Stimulated activated CD8-positive, alpha-beta memory T cell treated with anti-CD3 and anti-CD28 coated beads, Interleukin-15, amount 100 ng/mL, for 1 hour (primary cell): Measurements from ENCODE around the gene LYSMD3.

Experiments used
- DNase-seq: peaks from one replicate; pipeline ENCODE4 v3.0.0-alpha.2; 2020; ENCODE audit warnings: low read depth

LYSMD3 gene

DNA sequence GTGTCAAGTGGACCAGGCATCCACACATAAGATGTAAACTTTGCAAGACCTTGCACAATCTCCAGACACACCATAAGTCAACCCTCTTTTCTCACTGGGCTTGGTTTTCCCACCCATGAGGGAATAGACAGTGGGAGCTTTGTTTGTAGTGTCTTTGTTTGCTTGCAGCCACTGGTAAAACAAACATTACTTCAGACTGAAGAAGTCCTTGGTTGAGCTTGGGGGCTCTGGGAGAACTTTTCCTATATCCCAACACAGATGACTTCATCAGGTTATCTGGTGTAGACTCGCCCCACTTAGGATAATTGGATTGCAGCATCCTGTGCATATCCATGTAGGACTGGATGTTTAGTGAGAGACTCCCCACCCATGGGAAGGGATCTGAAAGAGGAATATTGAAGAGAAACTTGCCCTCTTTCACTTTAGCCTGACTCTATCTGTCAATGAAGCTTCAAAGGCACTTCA is 17.7 kb upstream of the LYSMD3 start:
- no peak for DNase-seq

DNA sequence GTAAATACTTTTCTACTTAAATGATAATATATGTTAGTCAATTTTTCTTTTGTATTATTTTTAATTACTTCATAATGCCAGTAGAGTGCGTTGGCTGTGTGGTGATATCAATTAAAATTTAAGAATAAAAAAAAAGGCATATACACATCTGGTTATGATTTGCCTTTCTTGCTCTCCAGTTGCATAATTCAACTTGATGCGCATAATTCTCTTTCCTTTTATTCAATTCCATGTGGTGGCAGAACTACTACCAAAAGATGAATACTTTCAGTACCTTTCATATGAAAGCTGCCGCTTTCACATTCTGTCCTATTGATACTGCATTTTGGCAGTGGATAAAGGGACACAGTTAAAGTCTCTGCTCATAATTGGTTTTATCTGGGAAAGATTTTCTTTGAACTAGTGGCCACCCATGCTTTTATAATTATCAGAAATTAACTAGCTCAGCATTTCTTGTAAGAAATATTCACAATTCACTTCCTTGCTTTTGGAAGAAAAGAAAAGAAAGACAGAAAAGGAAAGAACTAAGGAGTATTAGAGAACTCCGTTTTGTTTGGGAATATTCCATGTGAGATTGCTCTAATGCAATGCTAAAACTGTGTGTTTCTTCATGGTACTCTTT is 16.9 kb upstream of the LYSMD3 start:
- no peak for DNase-seq

DNA sequence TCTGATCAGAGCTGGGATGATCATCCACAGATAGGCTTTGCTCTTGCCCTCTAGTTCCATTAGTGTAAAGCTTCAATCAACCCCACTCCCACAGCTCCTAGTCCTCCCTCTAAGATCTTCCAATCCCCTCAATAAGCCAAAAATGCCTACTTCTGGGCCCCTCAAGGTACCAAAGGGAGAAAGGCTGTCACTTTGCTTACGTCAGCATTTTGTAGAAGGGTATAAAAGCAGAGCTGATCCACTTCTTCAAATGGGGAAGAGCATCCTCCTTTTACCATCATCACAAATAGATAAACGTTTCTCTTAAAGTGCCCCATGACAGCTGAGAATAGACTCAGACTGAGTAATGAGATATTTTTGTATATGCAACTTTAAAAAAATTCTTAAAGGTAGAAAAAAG is 16.1 kb upstream of the LYSMD3 start:
- DNase-seq = no peak

DNA sequence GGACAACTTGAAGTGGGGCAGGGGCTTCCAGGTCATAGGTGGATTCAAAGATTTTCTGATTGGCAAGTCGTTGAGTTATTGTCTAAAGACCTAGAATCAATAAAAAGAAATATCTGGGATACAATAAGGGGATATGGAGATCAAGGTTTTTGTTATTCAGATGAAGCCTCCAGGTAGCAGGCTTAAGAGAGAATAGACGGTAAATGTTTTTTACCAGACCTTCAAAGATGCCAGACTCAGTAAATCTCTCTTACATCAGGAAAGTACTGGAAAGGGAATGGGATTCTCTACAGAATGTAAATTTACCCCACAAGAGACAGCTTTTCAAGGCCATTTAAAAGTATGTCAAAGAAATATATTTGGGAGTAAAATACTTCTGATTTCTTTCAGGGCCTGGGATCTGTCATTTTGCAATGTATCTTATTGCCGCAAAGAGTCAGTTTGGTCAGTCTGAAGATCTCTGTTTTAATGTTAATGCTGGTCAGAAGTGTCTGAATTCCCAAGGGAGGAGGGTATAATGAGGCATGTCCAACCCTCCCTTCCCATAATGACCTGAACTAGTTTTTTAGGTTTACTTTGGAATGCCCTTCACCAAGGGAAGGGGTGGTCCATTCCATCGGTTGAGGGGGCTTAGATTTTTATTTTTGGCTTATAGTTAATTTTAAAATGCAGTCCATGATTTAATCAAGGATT is 13.6 kb upstream of the LYSMD3 start:
- no peak for DNase-seq

DNA sequence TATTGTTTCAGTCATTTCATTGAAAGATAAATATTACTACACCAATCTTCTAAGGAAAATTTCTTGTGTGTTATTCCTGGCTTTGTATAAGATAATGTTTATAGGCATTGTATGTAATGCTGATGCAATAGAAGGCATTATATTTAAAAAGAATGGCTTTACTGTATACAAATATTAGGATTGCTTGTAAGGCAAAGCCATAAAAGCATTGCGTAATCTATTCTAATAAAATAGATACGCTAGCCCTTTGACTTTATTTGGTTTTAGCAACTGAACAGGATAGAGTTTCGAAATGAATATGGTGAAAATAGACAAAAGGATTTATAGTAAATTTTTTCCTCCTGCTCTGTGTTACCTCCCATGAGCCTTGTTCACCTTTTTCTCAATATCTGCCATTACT is 5.5 kb upstream of the LYSMD3 start:
- no peak for DNase-seq

DNA sequence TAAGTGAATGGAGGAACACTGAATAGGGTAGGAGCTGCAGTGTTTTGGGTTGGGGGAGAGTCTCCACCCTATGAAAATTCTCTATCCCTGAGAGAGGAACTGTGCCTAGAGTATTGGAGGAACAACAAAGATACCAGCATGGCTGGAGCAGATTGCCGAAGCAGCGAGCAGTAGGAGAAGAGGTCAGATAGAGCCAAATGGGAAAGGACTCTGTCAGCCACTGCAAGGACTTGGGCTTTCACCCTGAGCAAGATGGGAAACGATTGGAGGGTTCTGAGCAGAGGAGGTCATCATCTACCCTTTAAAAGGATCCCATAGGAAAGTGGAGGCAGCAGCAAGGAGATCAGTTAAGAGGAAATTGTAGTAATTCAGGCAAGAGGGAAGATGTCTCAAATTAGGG is 4.4 kb upstream of the LYSMD3 start:
- DNase-seq = no peak

- DNase-seq = no peak
Observed at GRCh38 chr5:90530736-90531487, 1.5 kb upstream of the LYSMD3 start.

DNA sequence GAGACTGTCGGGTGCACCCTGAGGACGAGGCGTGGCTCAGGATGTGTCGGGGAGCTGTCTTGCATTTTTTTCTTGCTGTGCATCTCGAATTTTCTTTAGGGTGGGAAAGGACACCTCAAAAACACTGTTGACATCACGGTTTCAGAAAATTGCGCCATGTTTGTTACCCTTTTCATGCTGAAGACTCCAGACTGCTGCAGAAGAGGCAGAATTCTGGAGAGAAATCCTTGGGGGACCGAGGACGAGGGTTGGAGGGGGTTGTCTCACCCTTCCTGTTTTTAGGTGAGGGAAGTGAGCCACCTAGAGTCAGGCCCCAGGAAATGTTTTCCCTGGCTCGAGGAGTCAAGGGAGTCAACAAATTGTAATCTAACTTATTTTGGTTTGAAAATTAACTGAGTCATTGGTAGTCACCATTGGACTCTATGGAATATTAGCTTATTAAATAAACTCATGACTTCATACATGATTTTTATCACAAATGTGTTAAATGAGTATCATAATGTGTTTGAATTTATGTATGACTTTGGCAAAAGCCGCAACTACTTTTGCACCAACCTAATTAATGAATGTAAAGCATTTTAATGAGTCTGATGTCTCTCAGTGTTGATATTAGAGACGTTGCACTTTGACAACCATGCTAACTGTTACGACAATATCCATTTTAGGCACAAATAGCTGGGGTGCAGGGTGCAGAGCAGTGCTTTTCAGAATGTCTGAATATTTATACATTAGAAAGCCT is 724 bp upstream of the LYSMD3 start:
- DNase-seq = peak; percentile 22

- DNase-seq = no peak
Observed at GRCh38 chr5:90528601-90529193, 687 bp downstream of the LYSMD3 start.

GRCh38 chr5:90519081-90519480 is 10.3 kb downstream of the LYSMD3 start:
- no peak for DNase-seq

DNA sequence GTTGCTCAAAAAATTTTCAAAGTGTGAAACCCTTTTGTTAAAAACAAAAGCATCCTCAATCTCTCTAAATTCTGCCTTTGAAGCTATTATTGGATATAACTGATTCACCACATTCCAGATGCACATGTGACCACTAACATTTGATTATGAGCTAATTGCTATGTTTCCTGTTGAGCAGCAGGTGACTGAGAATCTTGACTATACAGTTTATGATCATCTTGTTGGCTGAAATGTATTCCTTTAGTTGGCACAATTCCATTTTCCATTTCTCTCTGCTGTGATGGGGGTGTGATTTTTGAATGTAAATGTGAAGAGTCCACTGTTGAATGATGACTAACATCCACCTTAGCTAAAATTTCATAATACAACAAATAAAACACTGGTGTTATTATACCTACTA is 10.7 kb downstream of the LYSMD3 start:
- no peak for DNase-seq

GRCh38 chr5:90514520-90514919 is 14.9 kb downstream of the LYSMD3 start:
- no peak for DNase-seq

DNA sequence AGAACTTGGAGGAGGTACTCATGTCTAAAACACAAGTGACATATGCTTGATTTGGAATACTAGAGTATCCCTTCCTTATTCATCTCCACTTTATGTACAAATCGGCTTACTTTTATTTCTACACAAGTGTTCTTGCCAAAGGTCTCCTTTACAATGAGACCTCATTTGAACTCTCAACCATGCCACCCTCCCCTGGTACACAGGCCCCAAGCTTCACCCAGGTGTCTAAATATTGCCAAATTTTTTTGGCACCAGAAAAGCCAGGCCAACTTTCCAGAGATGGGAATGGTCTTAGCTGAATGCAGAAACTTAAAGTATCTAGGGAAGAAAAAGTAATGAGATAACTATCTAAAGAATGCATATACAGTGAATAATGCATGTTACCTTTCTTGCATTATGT is 18.9 kb downstream of the LYSMD3 start:
- DNase-seq = no peak

DNA sequence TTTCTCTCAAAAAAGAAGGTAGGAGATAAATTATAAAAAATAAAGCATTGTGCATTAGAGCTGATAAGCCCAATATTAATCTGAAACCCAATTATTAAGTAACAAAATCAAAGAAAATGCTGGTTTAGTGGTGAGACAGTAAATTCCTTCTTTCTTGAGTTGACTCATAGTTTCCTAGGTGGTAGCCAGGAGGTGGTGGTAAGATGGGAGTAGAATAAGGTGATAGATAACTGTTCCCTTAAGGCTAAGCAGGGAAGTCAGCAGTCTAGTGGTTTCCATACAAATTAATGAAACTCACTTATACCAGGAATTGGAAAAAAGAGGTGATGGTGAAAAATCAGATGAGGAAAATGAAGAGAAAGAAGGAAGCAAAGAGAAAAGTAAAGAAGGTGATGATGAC is 23.2 kb downstream of the LYSMD3 start:
- no peak for DNase-seq

- no peak for DNase-seq
Observed at GRCh38 chr5:90504743-90505142, 24.6 kb downstream of the LYSMD3 start.

DNA sequence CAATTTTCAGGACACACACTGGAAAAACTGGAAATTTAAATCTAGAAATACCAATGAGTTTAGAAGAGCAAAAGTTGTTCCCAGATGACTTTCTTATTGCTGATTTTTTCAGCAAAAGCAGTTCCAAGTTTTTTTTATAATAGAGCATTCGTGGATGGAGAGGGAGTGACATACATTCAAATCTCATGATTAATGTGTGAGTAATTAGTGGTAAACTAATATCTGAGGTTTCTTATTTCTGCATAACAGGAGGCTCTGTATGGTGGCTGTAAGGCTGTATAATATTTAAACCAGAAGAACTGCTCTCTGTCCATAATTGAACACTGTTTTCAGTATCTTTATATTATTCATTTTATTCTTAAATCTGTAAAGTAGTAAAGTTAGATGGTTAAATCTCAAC is 25.8 kb downstream of the LYSMD3 start:
- no peak for DNase-seq

GRCh38 chr5:90495146-90495545 is 34.2 kb downstream of the LYSMD3 start:
- DNase-seq = no peak

DNA sequence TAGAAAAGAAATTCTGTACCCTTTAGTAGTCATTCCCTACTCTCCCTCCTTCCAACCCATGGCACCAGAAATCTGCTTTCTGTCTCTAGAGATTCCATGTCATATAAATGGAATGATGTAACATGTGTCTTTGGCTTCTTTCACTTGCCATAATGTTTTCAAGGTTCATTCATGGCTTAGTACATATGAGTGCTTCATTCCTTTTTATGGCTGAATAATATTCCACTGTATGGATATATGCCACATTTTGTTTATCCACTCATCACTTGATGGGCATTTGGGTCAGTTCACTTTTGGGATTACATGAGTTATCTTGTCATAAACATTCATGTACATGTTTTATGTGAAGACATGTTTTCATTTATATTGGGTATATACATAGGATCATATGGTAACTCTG is 35.3 kb downstream of the LYSMD3 start:
- DNase-seq = no peak

DNA sequence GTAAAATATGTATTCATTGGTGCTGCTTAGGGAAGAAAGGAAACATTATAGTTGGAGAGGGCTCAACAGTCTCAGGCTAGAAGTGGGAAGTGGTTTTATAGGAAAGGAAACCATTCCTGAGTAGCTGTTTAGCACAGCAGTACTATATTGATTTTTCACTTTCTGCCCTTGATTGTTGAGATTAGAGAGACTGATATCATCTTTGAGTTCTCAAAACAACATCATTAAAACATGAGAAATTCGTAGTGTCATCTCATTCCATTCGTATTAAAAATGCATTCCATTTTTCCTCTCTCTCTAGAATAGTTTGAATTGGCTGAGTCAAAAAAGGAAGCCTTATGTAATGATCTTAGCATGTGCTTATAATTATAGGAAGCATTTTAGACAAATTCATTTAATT is 40.6 kb downstream of the LYSMD3 start:
- no peak for DNase-seq

- no peak for DNase-seq
Observed at GRCh38 chr5:90484540-90484939, 44.8 kb downstream of the LYSMD3 start.

GRCh38 chr5:90483206-90483605 is 46.2 kb downstream of the LYSMD3 start:
- DNase-seq = no peak

- no peak for DNase-seq
Observed at GRCh38 chr5:90480699-90481098, 48.7 kb downstream of the LYSMD3 start.
